ENCODE results near the gene LAMA4.

Gene LAMA4

GRCh38 chr6:112154711-112155110 lies 99.7 kb downstream of the LAMA4 start:
- TF ChIP-seq GATA2 (IDR thresholded peaks at IDR 0.05; ENCODE audit: low read depth, low read length) (no peak), GATA3 (IDR thresholded peaks at IDR 0.05; ENCODE audit: low read depth, low read length) (no peak)

GRCh38 chr6:112153926-112154607 lies 100.3 kb downstream of the LAMA4 start:
- TF ChIP-seq GATA2 (IDR thresholded peaks at IDR 0.05; ENCODE audit: low read depth, low read length) (no peak), GATA3 (IDR thresholded peaks at IDR 0.05; ENCODE audit: low read depth, low read length) (no peak)

GRCh38 chr6:112150363-112150762 lies 104.0 kb downstream of the LAMA4 start:
- TF ChIP-seq GATA3 (IDR thresholded peaks at IDR 0.05; ENCODE audit: low read depth, low read length) (no peak), GATA2 (IDR thresholded peaks at IDR 0.05; ENCODE audit: low read depth, low read length) (no peak)

- TF ChIP-seq GATA2 (IDR thresholded peaks at IDR 0.05; ENCODE audit: low read depth, low read length) (peak; percentile 61), GATA3 (IDR thresholded peaks at IDR 0.05; ENCODE audit: low read depth, low read length) (no peak; the same call in 1 of the 2 replicates)
Observed at GRCh38 chr6:112149719-112150263, 104.6 kb downstream of the LAMA4 start.

- TF ChIP-seq GATA3 (IDR thresholded peaks at IDR 0.05; ENCODE audit: low read depth, low read length): no peak
- no peak for TF ChIP-seq GATA2 (IDR thresholded peaks at IDR 0.05; ENCODE audit: low read depth, low read length)
Observed at GRCh38 chr6:112149236-112149635, 105.1 kb downstream of the LAMA4 start.

GRCh38 chr6:112148103-112148502 lies 106.3 kb downstream of the LAMA4 start:
- TF ChIP-seq GATA2 (IDR thresholded peaks at IDR 0.05; ENCODE audit: low read depth, low read length): no peak
- no peak for TF ChIP-seq GATA3 (IDR thresholded peaks at IDR 0.05; ENCODE audit: low read depth, low read length)

GRCh38 chr6:112145080-112145573 lies 109.2 kb downstream of the LAMA4 start:
- TF ChIP-seq GATA3 (IDR thresholded peaks at IDR 0.05; ENCODE audit: low read depth, low read length) (no peak), GATA2 (IDR thresholded peaks at IDR 0.05; ENCODE audit: low read depth, low read length) (no peak)

- TF ChIP-seq GATA3 (IDR thresholded peaks at IDR 0.05; ENCODE audit: low read depth, low read length) (no peak; the same call in 1 of the 2 replicates), GATA2 (IDR thresholded peaks at IDR 0.05; ENCODE audit: low read depth, low read length) (no peak)
Observed at GRCh38 chr6:112144145-112144926, 110.0 kb downstream of the LAMA4 start.

GRCh38 chr6:112141707-112142106 lies 112.7 kb downstream of the LAMA4 start:
- TF ChIP-seq GATA2 (IDR thresholded peaks at IDR 0.05; ENCODE audit: low read depth, low read length) (no peak), GATA3 (IDR thresholded peaks at IDR 0.05; ENCODE audit: low read depth, low read length) (no peak)

- no peak for TF ChIP-seq GATA2 (IDR thresholded peaks at IDR 0.05; ENCODE audit: low read depth, low read length)
- TF ChIP-seq GATA3 (IDR thresholded peaks at IDR 0.05; ENCODE audit: low read depth, low read length): no peak
Observed at GRCh38 chr6:112139052-112139451, 115.3 kb downstream of the LAMA4 start.

GRCh38 chr6:112130878-112131277 lies 123.5 kb downstream of the LAMA4 start:
- TF ChIP-seq GATA3 (IDR thresholded peaks at IDR 0.05; ENCODE audit: low read depth, low read length) (no peak), GATA2 (IDR thresholded peaks at IDR 0.05; ENCODE audit: low read depth, low read length) (no peak)

- TF ChIP-seq GATA2 (IDR thresholded peaks at IDR 0.05; ENCODE audit: low read depth, low read length) (no peak), GATA3 (IDR thresholded peaks at IDR 0.05; ENCODE audit: low read depth, low read length) (no peak)
Observed at GRCh38 chr6:112128208-112128607, 126.2 kb downstream of the LAMA4 start.

- no peak; the same call in 1 of the 2 replicates for TF ChIP-seq GATA2 (IDR thresholded peaks at IDR 0.05; ENCODE audit: low read depth, low read length)
- no peak for TF ChIP-seq GATA3 (IDR thresholded peaks at IDR 0.05; ENCODE audit: low read depth, low read length)
Observed at GRCh38 chr6:112123982-112124381, 130.4 kb downstream of the LAMA4 start.

- no peak for TF ChIP-seq GATA3 (IDR thresholded peaks at IDR 0.05; ENCODE audit: low read depth, low read length)
- no peak for TF ChIP-seq GATA2 (IDR thresholded peaks at IDR 0.05; ENCODE audit: low read depth, low read length)
Observed at GRCh38 chr6:112122756-112123155, 131.6 kb downstream of the LAMA4 start.
